Right atrium auricular region (tissue), 2 donors: Measurements from ENCODE around the gene FBXO28. TPM values are rescaled to one million over a fixed set of nuclear protein-coding genes. Genes with fewer than 3 reads are reported as not detected.

Experiments used
- DNase-seq: peaks from one replicate; pipeline ENCODE4 v3.0.0-alpha.2; 2019; ENCODE audit warnings: low spot score
- H3K27ac ChIP-seq, 2 donors: fragments of 200-600 bp; sonication (generic); 1 replicate in 1 of 2; 2 replicates in 1 of 2; pipeline ENCODE4 v1.5.1; 2016 to 2019
- H3K27me3 ChIP-seq, 2 donors: fragments of 200-600 bp; sonication (generic); one replicate each; pipeline versions ENCODE4 v1.5.1 to v1.6.0; 2017 to 2019
- H3K36me3 ChIP-seq: fragments of 200-600 bp; sonication (generic); one replicate; pipeline ENCODE4 v1.5.1; 2016
- H3K4me1 ChIP-seq, 2 donors: fragments of 200-600 bp; sonication (generic); one replicate each; pipeline versions ENCODE4 v1.5.1 to v1.6.0; 2017 to 2019
- H3K4me3 ChIP-seq, 2 donors: fragments of 200-600 bp; sonication (generic); 1 replicate in 1 of 2; 2 replicates in 1 of 2; pipeline ENCODE4 v1.5.1; 2017 to 2019; ENCODE audit warnings: mild to moderate bottlenecking in 1 of 2, moderate library complexity in 1 of 2
- H3K9me3 ChIP-seq, 2 donors: fragments of 200-600 bp; sonication (generic); one replicate each; pipeline ENCODE4 v1.5.1; 2019
- total RNA-seq, 2 donors: library from RNA; depleted of rRNA; stranded (reverse); fragments of >200 nt; gene quantifications; one replicate each; pipeline ENCODE4 v1.1.0, GENCODE V29; 2016
- TF ChIP-seq, protein P1 (sequence below), 2 donors: fragments of 200-600 bp; sonication (generic); IDR thresholded peaks; one replicate each; pipeline ENCODE4 v1.5.1; 2019; ENCODE audit warnings: antibody characterized with exemption in 2 of 2

FBXO28 gene
- total RNA-seq, 2 donors from 2014 or later, result 15.4 to 17.9 TPM

DNA sequence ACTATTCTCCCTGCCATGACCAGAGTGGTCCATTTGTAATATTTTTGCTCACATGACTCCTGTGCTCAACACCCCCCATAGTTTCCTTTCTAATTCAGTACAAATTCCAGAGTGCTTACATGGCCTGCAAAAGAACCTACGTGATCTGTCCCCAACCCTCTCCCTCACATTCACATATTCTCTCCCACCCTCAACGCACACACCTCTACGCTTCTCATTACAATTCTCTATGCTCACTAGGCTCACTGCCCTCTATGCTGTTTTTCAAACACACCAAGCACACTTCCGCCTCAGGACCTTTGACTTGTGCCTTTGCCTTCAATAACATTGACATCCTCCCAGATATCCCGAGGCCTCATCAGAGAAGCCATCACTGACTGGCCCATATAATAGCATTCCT lies 23.8 kb upstream of the FBXO28 start:
- Histone ChIP-seq H3K27ac (no peak overlapping the region), H3K9me3 (no peaks in the 10 kb centered on the region), H3K4me1 (no peaks in the 10 kb centered on the region), H3K36me3 (no peaks in the 10 kb centered on the region), H3K27me3 (no peaks in the 10 kb centered on the region), H3K4me3 (no peak overlapping the region)
- TF ChIP-seq, protein P1, sequence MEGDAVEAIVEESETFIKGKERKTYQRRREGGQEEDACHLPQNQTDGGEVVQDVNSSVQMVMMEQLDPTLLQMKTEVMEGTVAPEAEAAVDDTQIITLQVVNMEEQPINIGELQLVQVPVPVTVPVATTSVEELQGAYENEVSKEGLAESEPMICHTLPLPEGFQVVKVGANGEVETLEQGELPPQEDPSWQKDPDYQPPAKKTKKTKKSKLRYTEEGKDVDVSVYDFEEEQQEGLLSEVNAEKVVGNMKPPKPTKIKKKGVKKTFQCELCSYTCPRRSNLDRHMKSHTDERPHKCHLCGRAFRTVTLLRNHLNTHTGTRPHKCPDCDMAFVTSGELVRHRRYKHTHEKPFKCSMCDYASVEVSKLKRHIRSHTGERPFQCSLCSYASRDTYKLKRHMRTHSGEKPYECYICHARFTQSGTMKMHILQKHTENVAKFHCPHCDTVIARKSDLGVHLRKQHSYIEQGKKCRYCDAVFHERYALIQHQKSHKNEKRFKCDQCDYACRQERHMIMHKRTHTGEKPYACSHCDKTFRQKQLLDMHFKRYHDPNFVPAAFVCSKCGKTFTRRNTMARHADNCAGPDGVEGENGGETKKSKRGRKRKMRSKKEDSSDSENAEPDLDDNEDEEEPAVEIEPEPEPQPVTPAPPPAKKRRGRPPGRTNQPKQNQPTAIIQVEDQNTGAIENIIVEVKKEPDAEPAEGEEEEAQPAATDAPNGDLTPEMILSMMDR (IDR thresholded peaks at IDR 0.05), result no peak
- no peak for DNase-seq

DNA sequence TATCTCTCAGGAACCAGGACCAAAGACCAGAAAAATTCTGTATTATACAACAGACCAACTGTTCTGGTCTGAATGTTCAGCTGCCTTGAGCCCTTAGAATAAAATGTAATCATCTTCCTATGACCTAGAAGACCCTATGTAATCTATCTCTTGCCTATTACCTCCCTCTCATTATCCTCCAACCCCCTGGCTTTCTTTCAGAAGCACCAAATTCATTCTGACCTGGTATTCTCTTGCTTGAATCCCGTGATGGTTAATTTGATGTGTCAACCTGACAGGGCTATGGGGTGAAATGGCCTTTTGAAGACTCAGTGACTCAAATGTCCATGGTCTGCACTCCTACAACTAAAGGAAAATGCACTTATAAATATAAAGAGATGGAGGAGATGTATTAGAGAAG lies 21.8 kb upstream of the FBXO28 start:
- Histone ChIP-seq H3K27ac (no peak overlapping the region), H3K27me3 (no peaks in the 10 kb centered on the region), H3K4me1 (no peaks in the 10 kb centered on the region), H3K4me3 (no peak overlapping the region), H3K36me3 (no peaks in the 10 kb centered on the region), H3K9me3 (no peaks in the 10 kb centered on the region)
- TF ChIP-seq, protein P1 (IDR thresholded peaks at IDR 0.05), result no peak
- DNase-seq, result no peak

DNA sequence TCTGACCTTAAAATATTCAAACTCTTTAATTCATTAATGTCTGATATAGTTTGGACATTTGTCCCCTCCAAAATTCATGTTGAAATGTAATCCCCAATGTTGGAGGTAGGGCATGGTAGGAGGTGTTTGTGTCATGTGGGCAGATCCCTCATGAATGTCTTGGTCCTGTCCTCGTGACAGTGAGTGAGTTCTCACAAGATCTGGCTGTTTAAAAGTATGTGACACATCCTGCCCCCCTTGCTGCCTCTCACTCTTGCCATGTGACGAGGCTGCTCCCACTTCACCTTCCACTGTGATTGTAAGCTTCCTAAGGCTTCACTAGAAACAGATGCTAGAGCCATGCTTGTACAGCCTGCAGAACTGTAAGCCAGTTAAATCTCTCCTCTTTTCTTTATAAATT lies 21.3 kb upstream of the FBXO28 start:
- TF ChIP-seq, protein P1 (IDR thresholded peaks at IDR 0.05), result no peak

DNA sequence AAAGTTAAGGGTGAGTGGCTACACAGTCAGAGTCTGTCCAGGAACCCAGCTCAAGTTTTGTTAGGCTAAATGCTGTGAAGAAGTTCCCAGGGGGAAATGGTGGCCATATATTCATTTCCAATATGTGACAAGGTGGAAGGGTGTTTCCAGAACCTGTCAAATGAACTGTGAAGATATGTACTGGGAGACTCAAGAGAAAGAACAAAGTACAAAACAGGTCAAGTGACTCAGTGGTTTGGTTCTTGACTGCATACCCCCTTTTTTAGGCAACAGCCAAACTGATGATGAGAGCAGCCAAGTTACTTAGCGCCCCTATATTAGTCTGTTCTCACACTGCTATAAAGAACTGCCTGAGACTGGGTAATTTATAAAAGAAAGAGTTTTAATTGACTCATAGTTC lies 18.6 kb upstream of the FBXO28 start:
- TF ChIP-seq, protein P1 (IDR thresholded peaks at IDR 0.05), result no peak
- H3K4me3 ChIP-seq, result no peak overlapping the region
- H3K27ac ChIP-seq, result no peak overlapping the region
- H3K27me3 ChIP-seq, result no peaks in the 10 kb centered on the region
- no peaks in the 10 kb centered on the region for H3K9me3 ChIP-seq
- no peak for DNase-seq
- H3K36me3 ChIP-seq, result no peaks in the 10 kb centered on the region
- H3K4me1 ChIP-seq, result no peaks in the 10 kb centered on the region

More for the DNA sequence above, 21.3 kb upstream of the FBXO28 start:
- H3K27me3 ChIP-seq, result no peaks in the 10 kb centered on the region
- no peaks in the 10 kb centered on the region for H3K9me3 ChIP-seq
- no peaks in the 10 kb centered on the region for H3K36me3 ChIP-seq
- DNase-seq, result no peak
- no peaks in the 10 kb centered on the region for H3K4me1 ChIP-seq
- no peak overlapping the region for H3K4me3 ChIP-seq
- H3K27ac ChIP-seq, result no peak overlapping the region

DNA sequence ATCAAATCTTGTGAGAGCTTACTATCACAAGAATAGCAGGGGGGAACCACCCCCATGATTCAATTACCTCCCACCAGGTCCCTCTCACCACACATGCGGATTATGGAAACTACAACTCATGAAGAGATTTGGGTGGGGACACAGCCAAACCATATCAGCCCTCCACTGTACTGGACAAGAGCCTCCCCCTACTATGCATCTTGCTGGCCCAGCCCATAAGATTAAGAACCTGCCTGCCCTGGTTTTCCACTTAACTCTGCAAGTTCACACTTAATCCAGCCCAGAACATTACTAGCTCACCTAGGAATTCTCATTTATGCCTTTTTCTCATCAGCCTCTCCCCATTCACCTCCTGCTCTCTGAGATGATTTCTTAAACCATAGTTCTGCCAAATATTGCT lies 18.0 kb upstream of the FBXO28 start:
- H3K27ac ChIP-seq, result no peak overlapping the region
- H3K4me1 ChIP-seq, result no peaks in the 10 kb centered on the region
- TF ChIP-seq, protein P1 (IDR thresholded peaks at IDR 0.05), result no peak
- no peak overlapping the region for H3K4me3 ChIP-seq
- H3K9me3 ChIP-seq, result no peaks in the 10 kb centered on the region
- no peak for DNase-seq
- H3K36me3 ChIP-seq, result no peaks in the 10 kb centered on the region
- no peaks in the 10 kb centered on the region for H3K27me3 ChIP-seq

DNA sequence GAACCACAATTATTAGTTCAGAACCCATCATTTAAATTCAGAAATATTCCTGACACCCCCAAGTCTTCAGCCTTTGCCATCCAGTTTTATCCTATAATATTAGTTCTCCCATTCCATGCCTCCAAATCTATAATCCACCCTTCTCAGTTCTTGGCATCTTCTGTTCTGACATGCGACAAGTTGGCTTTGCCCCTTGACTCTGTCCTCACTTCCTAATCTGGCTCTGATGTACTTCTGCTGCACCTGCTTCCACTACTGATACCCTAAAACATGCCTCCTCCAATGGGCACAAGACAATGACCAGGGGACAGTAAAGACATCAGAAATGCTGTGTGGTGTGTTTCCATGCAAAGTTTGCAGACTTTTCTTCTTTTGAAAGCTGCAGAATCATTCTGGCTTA lies 17.1 kb upstream of the FBXO28 start:
- no peak for DNase-seq
- H3K9me3 ChIP-seq, result no peaks in the 10 kb centered on the region
- H3K36me3 ChIP-seq, result no peaks in the 10 kb centered on the region
- TF ChIP-seq, protein P1 (IDR thresholded peaks at IDR 0.05), result no peak
- H3K27ac ChIP-seq, result no peak overlapping the region
- no peaks in the 10 kb centered on the region for H3K4me1 ChIP-seq
- no peaks in the 10 kb centered on the region for H3K27me3 ChIP-seq
- no peak overlapping the region for H3K4me3 ChIP-seq
